A549 (cell line): ENCODE measurements around the gene DSTN.

ENCODE experiments used
- EP300 ChIP-seq, 2 experiments: fragments of >200 bp; sonication (Bioruptor Twin); formaldehyde crosslinking; IDR thresholded peaks; 2 replicates in 1 of 2; 3 replicates in 1 of 2; pipeline ENCODE4 v1.6.1; 2016 to 2017
- GATA3 ChIP-seq: IDR thresholded peaks from 2 replicates; pipeline ENCODE4 v1.6.1; 2012; ENCODE audit warnings: borderline replicate concordance
- POLR2A ChIP-seq: IDR thresholded peaks from 2 replicates; pipeline ENCODE4 v1.6.1; 2012; ENCODE audit warnings: mild to moderate bottlenecking, low read length
- RAD21 ChIP-seq, 2 experiments: fragments of >200 bp in 1 of 2; sonication (Bioruptor Twin) in 1 of 2; formaldehyde crosslinking in 1 of 2; IDR thresholded peaks in 1 of 2; conservative IDR thresholded peaks in 1 of 2; 2 replicates in 1 of 2; 3 replicates in 1 of 2; pipeline ENCODE4 v1.6.1; 2012 to 2018; ENCODE audit warnings: inconsistent platforms in 1 of 2
- TF ChIP-seq, protein P1 (sequence below): fragments of >200 bp; sonication (Bioruptor Twin); formaldehyde crosslinking; IDR thresholded peaks from 3 replicates; pipeline ENCODE4 v1.5.1; 2016
- TF ChIP-seq, protein P2 (sequence below): fragments of 200-600 bp; sonication (generic); IDR thresholded peaks from 2 replicates; pipeline ENCODE4 v1.6.1; 2016; ENCODE audit warnings: antibody characterized with exemption, mild to moderate bottlenecking, moderate library complexity

DNA sequence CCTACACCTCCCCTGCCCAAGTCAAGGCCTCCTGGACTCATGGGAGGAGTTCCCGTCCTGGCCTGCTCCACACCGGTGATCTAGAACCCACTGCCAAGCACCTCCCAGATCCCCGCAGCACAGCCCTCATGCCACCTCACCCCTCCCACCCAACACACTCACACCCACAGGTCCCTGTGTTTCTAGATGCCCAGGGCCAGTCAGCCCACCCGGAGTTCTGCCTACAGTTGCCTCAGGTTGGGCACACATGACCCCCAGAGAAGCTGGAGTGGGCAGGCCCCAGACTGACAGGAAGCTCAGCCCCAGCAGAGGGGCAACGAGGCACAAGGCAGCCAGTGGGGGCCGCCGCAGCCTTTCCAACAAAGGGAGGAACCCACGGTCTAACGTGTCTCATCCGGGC is 82.5 kb downstream of the DSTN start:
- TF ChIP-seq, protein P1, sequence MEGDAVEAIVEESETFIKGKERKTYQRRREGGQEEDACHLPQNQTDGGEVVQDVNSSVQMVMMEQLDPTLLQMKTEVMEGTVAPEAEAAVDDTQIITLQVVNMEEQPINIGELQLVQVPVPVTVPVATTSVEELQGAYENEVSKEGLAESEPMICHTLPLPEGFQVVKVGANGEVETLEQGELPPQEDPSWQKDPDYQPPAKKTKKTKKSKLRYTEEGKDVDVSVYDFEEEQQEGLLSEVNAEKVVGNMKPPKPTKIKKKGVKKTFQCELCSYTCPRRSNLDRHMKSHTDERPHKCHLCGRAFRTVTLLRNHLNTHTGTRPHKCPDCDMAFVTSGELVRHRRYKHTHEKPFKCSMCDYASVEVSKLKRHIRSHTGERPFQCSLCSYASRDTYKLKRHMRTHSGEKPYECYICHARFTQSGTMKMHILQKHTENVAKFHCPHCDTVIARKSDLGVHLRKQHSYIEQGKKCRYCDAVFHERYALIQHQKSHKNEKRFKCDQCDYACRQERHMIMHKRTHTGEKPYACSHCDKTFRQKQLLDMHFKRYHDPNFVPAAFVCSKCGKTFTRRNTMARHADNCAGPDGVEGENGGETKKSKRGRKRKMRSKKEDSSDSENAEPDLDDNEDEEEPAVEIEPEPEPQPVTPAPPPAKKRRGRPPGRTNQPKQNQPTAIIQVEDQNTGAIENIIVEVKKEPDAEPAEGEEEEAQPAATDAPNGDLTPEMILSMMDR = no peak
- TF ChIP-seq EP300 (IDR thresholded peaks at IDR 0.05) (no peak), GATA3 (no peak), POLR2A (no peak), RAD21 (conservative IDR thresholded peaks at IDR 0.05 in 1 of 2, IDR thresholded peaks at IDR 0.05 in 1 of 2) (no peak)
- TF ChIP-seq, protein P2, sequence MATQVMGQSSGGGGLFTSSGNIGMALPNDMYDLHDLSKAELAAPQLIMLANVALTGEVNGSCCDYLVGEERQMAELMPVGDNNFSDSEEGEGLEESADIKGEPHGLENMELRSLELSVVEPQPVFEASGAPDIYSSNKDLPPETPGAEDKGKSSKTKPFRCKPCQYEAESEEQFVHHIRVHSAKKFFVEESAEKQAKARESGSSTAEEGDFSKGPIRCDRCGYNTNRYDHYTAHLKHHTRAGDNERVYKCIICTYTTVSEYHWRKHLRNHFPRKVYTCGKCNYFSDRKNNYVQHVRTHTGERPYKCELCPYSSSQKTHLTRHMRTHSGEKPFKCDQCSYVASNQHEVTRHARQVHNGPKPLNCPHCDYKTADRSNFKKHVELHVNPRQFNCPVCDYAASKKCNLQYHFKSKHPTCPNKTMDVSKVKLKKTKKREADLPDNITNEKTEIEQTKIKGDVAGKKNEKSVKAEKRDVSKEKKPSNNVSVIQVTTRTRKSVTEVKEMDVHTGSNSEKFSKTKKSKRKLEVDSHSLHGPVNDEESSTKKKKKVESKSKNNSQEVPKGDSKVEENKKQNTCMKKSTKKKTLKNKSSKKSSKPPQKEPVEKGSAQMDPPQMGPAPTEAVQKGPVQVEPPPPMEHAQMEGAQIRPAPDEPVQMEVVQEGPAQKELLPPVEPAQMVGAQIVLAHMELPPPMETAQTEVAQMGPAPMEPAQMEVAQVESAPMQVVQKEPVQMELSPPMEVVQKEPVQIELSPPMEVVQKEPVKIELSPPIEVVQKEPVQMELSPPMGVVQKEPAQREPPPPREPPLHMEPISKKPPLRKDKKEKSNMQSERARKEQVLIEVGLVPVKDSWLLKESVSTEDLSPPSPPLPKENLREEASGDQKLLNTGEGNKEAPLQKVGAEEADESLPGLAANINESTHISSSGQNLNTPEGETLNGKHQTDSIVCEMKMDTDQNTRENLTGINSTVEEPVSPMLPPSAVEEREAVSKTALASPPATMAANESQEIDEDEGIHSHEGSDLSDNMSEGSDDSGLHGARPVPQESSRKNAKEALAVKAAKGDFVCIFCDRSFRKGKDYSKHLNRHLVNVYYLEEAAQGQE = no peak
